HepG2 (cell line): Measurements from ENCODE around the gene NUDT8. TPM values are rescaled to one million over a fixed set of nuclear protein-coding genes. Genes with fewer than 3 reads are reported as not detected.

Experiments
- RBFOX2 ChIP-seq: fragments of 200-400 bp; formaldehyde crosslinking; IDR thresholded peaks from 2 replicates; pipeline ENCODE4 v1.6.1; 2017; ENCODE audit warnings: low read depth, mild to moderate bottlenecking, low read length
- ZBTB42 ChIP-seq: sonication (generic); formaldehyde crosslinking; IDR thresholded peaks from 2 replicates; pipeline ENCODE4 v1.5.0; 2020; ENCODE audit warnings: mild to moderate bottlenecking, missing genetic modification reagents
- polyA plus RNA-seq, 8 experiments: library from polyadenylated mRNA; depleted of rRNA in 3 of 8; stranded (reverse) in 7 of 8; unstranded in 1 of 8; fragments of >200 nt; fragmentation: Illumina TruSeq in 4 of 8; extraction: Trizol in 4 of 8; gene quantifications; 2 replicates each; pipeline versions ENCODE4 v1.2.1 to v1.2.3, GENCODE V29; 2011 to 2016; ENCODE audit warnings: low read depth in 4 of 8, missing spikeins in 1 of 8, mixed read lengths in 1 of 8; ENCODE audit not compliant: insufficient read depth in 1 of 8
- total RNA-seq, 5 experiments: library from RNA; depleted of rRNA; stranded (reverse); fragments of >200 nt; fragmentation: Illumina TruSeq; extraction: Trizol; gene quantifications; 2 replicates each; pipeline ENCODE4 v1.2.3, GENCODE V29; 2016; ENCODE audit warnings: low read depth in 1 of 5
- TF ChIP-seq, protein P1 (sequence below): sonication (generic); formaldehyde crosslinking; IDR thresholded peaks from 2 replicates; pipeline ENCODE4 v1.4.0; 2020; ENCODE audit warnings: mild to moderate bottlenecking, missing genetic modification reagents
- TF ChIP-seq, protein P2 (sequence below): sonication (generic); formaldehyde crosslinking; IDR thresholded peaks from 2 replicates; pipeline ENCODE4 v1.8.0; 2022; ENCODE audit warnings: mild to moderate bottlenecking, missing genetic modification reagents, borderline replicate concordance

The NUDT8 gene
- total and polyA plus RNA-seq, 2 of the 13 experiments (the other 11 are each of a cell fraction or from before 2014, with no cell fraction given) = 6.7 to 25.8 TPM

GRCh38 chr11:67644042-67644441 is 14.3 kb upstream of the NUDT8 start (continued):
- TF ChIP-seq, protein P1, sequence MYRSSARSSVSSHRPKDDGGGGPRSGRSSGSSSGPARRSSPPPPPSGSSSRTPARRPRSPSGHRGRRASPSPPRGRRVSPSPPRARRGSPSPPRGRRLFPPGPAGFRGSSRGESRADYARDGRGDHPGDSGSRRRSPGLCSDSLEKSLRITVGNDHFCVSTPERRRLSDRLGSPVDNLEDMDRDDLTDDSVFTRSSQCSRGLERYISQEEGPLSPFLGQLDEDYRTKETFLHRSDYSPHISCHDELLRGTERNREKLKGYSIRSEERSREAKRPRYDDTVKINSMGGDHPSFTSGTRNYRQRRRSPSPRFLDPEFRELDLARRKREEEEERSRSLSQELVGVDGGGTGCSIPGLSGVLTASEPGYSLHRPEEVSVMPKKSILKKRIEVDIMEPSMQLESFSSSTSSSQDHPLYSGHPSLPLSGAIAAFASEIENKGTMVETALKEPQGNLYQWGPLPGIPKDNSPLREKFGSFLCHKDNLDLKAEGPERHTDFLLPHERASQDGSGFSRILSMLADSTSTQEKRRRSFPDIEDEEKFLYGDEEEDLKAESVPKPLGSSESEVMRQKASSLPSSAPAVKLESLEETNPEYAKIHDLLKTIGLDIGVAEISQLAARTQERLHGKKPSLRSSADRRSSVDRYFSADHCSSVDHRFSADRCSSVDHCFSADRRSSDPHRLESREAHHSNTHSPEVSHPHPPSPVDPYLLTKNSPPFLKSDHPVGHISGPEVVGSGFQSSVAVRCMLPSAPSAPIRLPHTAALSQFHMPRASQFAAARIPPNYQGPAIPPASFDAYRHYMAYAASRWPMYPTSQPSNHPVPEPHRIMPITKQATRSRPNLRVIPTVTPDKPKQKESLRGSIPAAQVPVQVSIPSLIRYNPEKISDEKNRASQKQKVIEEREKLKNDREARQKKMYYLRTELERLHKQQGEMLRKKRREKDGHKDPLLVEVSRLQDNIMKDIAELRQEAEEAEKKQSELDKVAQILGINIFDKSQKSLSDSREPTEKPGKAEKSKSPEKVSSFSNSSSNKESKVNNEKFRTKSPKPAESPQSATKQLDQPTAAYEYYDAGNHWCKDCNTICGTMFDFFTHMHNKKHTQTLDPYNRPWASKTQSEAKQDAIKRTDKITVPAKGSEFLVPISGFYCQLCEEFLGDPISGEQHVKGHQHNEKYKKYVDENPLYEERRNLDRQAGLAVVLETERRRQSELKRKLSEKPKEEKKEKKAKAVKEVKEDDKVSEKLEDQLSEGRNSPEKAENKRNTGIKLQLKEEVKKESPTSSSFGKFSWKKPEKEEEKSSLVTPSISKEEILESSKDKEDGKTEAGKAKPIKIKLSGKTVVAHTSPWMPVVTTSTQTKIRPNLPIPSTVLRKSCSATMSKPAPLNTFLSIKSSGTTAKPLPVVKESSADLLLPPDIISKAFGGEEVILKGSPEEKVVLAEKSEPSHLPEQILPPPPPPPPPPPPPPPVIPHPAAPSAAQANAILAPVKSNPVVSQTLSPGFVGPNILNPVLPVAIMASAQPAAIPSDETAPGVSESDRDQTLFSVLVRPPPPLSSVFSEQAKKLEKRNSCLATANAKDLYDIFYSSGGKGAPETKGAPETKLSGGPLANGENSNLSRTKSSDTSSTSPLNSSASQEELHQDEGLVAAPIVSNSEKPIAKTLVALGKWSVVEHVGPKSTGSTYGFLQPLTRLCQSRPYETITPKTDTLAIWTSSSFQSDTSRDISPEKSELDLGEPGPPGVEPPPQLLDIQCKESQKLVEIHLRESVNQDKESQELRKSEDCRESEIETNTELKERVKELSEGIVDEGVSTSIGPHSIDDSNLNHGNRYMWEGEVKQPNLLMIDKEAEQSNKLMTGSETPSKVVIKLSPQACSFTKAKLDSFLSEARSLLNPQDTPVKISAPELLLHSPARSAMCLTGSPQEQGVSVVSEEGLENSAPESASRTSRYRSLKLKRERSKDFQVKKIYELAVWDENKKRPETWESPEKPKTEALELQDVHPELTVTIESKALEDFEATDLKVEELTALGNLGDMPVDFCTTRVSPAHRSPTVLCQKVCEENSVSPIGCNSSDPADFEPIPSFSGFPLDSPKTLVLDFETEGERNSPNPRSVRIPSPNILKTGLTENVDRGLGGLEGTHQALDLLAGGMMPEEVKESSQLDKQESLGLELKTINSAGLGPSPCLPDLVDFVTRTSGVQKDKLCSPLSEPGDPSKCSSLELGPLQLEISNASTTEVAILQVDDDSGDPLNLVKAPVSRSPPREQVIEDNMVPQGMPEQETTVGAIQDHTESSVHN (CRISPR knock-in tag) = no peak
- TF ChIP-seq RBFOX2 = no peak
- TF ChIP-seq, protein P2, sequence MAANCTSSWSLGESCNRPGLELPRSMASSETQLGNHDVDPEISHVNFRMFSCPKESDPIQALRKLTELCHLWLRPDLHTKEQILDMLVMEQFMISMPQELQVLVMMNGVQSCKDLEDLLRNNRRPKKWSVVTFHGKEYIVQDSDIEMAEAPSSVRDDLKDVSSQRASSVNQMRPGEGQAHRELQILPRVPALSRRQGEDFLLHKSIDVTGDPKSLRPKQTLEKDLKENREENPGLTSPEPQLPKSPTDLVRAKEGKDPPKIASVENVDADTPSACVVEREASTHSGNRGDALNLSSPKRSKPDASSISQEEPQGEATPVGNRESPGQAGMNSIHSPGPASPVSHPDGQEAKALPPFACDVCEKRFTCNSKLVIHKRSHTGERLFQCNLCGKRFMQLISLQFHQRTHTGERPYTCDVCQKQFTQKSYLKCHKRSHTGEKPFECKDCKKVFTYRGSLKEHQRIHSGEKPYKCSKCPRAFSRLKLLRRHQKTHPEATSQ (CRISPR knock-in tag) = no peak
- TF ChIP-seq ZBTB42 (CRISPR knock-in tag) = no peak
- TF ChIP-seq, all 625 proteins: peak for 10
